ENCODE measurements around the gene NDUFB8.

- no peak for TF ChIP-seq POLR2A (IDR thresholded peaks at IDR 0.05)
- TF ChIP-seq POLR2AphosphoS5 (IDR thresholded peaks at IDR 0.05) = no peak
- TF ChIP-seq CTCF (IDR thresholded peaks at IDR 0.05) = no peak
These were observed 25.6 kb downstream of the NDUFB8 start for GRCh38 chr10:100504096-100504495.

All from suprapubic skin (tissue), 4 donors.